Measurements from ENCODE around the gene ISM2.
"Not testable (repeated sequence)": the region's sequence is repeated elsewhere in the genome, so short reads cannot be mapped to it uniquely, and the experiment has no call there.

The ISM2 gene

GRCh38 chr14:77541905-77542304 is 43.3 kb upstream of the ISM2 start:
- no peaks in the 10 kb centered on the region for H3K27me3 ChIP-seq (ENCODE audit: insufficient read depth, poor library complexity, severe bottlenecking)
- no peak overlapping the region; the same call in 1 of the 2 replicates for H3K27ac ChIP-seq (replicated peaks)
- no peak for TF ChIP-seq CTCF (IDR thresholded peaks at IDR 0.05; ENCODE audit: insufficient read depth, low read length)
- no peak for TF ChIP-seq GABPA (IDR thresholded peaks at IDR 0.05; ENCODE audit: low read depth)
- TF ChIP-seq REST (IDR thresholded peaks at IDR 0.05; ENCODE audit: insufficient replicate concordance, low read depth) = no peak
- TF ChIP-seq SPI1 (IDR thresholded peaks at IDR 0.05; ENCODE audit: borderline replicate concordance, low read depth) = no peak
- no peak for TF ChIP-seq POLR2AphosphoS5 (IDR thresholded peaks at IDR 0.05; ENCODE audit: low read depth)
- no peak for DNase-seq (ENCODE audit: low read depth in 1 of 2, low spot score in 1 of 2)
- no peak overlapping the region for H3K4me3 ChIP-seq (replicated peaks; ENCODE audit: insufficient read depth, low read length)

- H3K4me3 ChIP-seq (replicated peaks; ENCODE audit: insufficient read depth, low read length); DNase-seq (ENCODE audit: low read depth in 1 of 2, low spot score in 1 of 2); H3K27ac ChIP-seq (replicated peaks); H3K27me3 ChIP-seq (ENCODE audit: insufficient read depth, poor library complexity, severe bottlenecking): not testable (repeated sequence)
These were observed 38.3 kb upstream of the ISM2 start for GRCh38 chr14:77536951-77537350.

- DNase-seq (ENCODE audit: low read depth in 1 of 2, low spot score in 1 of 2) = no peak
- H3K4me3 ChIP-seq (replicated peaks; ENCODE audit: insufficient read depth, low read length) = no peak overlapping the region
- no peak overlapping the region for H3K27ac ChIP-seq (replicated peaks)
- no peak for TF ChIP-seq SPI1 (IDR thresholded peaks at IDR 0.05; ENCODE audit: borderline replicate concordance, low read depth)
- TF ChIP-seq REST (IDR thresholded peaks at IDR 0.05; ENCODE audit: insufficient replicate concordance, low read depth) = no peak
- no peak for TF ChIP-seq CTCF (IDR thresholded peaks at IDR 0.05; ENCODE audit: insufficient read depth, low read length)
- TF ChIP-seq GABPA (IDR thresholded peaks at IDR 0.05; ENCODE audit: low read depth) = no peak
- no peak for TF ChIP-seq POLR2AphosphoS5 (IDR thresholded peaks at IDR 0.05; ENCODE audit: low read depth)
- H3K27me3 ChIP-seq (ENCODE audit: insufficient read depth, poor library complexity, severe bottlenecking) = no peaks in the 10 kb centered on the region
These were observed 32.5 kb upstream of the ISM2 start for GRCh38 chr14:77531071-77531470.

GRCh38 chr14:77529963-77530362 is 31.3 kb upstream of the ISM2 start:
- Histone ChIP-seq H3K4me3 (replicated peaks; ENCODE audit: insufficient read depth, low read length) (no peak overlapping the region), H3K27ac (replicated peaks) (no peak overlapping the region), H3K27me3 (ENCODE audit: insufficient read depth, poor library complexity, severe bottlenecking) (no peaks in the 10 kb centered on the region)
- no peak for DNase-seq (ENCODE audit: low read depth in 1 of 2, low spot score in 1 of 2)
- TF ChIP-seq SPI1 (IDR thresholded peaks at IDR 0.05; ENCODE audit: borderline replicate concordance, low read depth) (no peak), CTCF (IDR thresholded peaks at IDR 0.05; ENCODE audit: insufficient read depth, low read length) (no peak), REST (IDR thresholded peaks at IDR 0.05; ENCODE audit: insufficient replicate concordance, low read depth) (no peak), POLR2AphosphoS5 (IDR thresholded peaks at IDR 0.05; ENCODE audit: low read depth) (no peak), GABPA (IDR thresholded peaks at IDR 0.05; ENCODE audit: low read depth) (no peak)

Data from HL-60 (cell line).